Measurements from ENCODE around the gene DGKZ.

DNA sequence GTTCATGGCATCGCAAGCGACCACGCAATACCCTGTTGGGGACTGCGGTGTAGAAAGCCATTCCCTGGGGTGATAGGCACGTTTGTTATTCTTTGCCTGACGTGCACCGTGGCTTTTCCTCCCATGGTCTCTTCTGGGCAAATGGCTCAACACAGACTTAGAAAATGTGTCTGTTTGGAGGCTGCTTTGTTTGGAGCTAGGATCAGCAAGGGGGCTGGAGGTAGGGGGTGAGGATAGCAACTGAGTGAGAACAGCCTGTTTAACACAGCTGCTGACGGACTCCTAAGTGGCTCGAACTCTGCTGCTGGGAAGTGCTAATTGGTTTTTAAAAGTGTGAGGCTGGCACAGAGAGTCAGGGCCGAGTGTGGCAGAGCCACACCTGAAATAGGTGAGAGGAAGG, 60.4 kb downstream of the DGKZ start:
- TF ChIP-seq, protein P1, sequence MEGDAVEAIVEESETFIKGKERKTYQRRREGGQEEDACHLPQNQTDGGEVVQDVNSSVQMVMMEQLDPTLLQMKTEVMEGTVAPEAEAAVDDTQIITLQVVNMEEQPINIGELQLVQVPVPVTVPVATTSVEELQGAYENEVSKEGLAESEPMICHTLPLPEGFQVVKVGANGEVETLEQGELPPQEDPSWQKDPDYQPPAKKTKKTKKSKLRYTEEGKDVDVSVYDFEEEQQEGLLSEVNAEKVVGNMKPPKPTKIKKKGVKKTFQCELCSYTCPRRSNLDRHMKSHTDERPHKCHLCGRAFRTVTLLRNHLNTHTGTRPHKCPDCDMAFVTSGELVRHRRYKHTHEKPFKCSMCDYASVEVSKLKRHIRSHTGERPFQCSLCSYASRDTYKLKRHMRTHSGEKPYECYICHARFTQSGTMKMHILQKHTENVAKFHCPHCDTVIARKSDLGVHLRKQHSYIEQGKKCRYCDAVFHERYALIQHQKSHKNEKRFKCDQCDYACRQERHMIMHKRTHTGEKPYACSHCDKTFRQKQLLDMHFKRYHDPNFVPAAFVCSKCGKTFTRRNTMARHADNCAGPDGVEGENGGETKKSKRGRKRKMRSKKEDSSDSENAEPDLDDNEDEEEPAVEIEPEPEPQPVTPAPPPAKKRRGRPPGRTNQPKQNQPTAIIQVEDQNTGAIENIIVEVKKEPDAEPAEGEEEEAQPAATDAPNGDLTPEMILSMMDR (conservative IDR thresholded peaks at IDR 0.05; ENCODE audit: low read depth in 2 of 2): no peak
- TF ChIP-seq EZH2 (IDR thresholded peaks at IDR 0.05; ENCODE audit: low read depth, unreplicated experiment): no peak
- TF ChIP-seq EZH2phosphoT487 (IDR thresholded peaks at IDR 0.05; ENCODE audit: unreplicated experiment): no peak
- no peak for TF ChIP-seq CREB1 (CRISPR knock-in tag; IDR thresholded peaks at IDR 0.05; ENCODE audit: low read depth)
- TF ChIP-seq POLR2AphosphoS5 (IDR thresholded peaks at IDR 0.05; ENCODE audit: low read depth): no peak
- TF ChIP-seq, protein P2, sequence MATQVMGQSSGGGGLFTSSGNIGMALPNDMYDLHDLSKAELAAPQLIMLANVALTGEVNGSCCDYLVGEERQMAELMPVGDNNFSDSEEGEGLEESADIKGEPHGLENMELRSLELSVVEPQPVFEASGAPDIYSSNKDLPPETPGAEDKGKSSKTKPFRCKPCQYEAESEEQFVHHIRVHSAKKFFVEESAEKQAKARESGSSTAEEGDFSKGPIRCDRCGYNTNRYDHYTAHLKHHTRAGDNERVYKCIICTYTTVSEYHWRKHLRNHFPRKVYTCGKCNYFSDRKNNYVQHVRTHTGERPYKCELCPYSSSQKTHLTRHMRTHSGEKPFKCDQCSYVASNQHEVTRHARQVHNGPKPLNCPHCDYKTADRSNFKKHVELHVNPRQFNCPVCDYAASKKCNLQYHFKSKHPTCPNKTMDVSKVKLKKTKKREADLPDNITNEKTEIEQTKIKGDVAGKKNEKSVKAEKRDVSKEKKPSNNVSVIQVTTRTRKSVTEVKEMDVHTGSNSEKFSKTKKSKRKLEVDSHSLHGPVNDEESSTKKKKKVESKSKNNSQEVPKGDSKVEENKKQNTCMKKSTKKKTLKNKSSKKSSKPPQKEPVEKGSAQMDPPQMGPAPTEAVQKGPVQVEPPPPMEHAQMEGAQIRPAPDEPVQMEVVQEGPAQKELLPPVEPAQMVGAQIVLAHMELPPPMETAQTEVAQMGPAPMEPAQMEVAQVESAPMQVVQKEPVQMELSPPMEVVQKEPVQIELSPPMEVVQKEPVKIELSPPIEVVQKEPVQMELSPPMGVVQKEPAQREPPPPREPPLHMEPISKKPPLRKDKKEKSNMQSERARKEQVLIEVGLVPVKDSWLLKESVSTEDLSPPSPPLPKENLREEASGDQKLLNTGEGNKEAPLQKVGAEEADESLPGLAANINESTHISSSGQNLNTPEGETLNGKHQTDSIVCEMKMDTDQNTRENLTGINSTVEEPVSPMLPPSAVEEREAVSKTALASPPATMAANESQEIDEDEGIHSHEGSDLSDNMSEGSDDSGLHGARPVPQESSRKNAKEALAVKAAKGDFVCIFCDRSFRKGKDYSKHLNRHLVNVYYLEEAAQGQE (IDR thresholded peaks at IDR 0.05; ENCODE audit: unreplicated experiment): no peak
- no peak for TF ChIP-seq JUNB (IDR thresholded peaks at IDR 0.05; ENCODE audit: unreplicated experiment)
- no peak for TF ChIP-seq NANOG (IDR thresholded peaks at IDR 0.05; ENCODE audit: borderline replicate concordance)
- TF ChIP-seq, protein P3, sequence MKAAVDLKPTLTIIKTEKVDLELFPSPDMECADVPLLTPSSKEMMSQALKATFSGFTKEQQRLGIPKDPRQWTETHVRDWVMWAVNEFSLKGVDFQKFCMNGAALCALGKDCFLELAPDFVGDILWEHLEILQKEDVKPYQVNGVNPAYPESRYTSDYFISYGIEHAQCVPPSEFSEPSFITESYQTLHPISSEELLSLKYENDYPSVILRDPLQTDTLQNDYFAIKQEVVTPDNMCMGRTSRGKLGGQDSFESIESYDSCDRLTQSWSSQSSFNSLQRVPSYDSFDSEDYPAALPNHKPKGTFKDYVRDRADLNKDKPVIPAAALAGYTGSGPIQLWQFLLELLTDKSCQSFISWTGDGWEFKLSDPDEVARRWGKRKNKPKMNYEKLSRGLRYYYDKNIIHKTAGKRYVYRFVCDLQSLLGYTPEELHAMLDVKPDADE (IDR thresholded peaks at IDR 0.05): no peak
- no peak for TF ChIP-seq ZNF331 (CRISPR knock-in tag; IDR thresholded peaks at IDR 0.05; ENCODE audit: low read depth)
- TF ChIP-seq, protein P4, sequence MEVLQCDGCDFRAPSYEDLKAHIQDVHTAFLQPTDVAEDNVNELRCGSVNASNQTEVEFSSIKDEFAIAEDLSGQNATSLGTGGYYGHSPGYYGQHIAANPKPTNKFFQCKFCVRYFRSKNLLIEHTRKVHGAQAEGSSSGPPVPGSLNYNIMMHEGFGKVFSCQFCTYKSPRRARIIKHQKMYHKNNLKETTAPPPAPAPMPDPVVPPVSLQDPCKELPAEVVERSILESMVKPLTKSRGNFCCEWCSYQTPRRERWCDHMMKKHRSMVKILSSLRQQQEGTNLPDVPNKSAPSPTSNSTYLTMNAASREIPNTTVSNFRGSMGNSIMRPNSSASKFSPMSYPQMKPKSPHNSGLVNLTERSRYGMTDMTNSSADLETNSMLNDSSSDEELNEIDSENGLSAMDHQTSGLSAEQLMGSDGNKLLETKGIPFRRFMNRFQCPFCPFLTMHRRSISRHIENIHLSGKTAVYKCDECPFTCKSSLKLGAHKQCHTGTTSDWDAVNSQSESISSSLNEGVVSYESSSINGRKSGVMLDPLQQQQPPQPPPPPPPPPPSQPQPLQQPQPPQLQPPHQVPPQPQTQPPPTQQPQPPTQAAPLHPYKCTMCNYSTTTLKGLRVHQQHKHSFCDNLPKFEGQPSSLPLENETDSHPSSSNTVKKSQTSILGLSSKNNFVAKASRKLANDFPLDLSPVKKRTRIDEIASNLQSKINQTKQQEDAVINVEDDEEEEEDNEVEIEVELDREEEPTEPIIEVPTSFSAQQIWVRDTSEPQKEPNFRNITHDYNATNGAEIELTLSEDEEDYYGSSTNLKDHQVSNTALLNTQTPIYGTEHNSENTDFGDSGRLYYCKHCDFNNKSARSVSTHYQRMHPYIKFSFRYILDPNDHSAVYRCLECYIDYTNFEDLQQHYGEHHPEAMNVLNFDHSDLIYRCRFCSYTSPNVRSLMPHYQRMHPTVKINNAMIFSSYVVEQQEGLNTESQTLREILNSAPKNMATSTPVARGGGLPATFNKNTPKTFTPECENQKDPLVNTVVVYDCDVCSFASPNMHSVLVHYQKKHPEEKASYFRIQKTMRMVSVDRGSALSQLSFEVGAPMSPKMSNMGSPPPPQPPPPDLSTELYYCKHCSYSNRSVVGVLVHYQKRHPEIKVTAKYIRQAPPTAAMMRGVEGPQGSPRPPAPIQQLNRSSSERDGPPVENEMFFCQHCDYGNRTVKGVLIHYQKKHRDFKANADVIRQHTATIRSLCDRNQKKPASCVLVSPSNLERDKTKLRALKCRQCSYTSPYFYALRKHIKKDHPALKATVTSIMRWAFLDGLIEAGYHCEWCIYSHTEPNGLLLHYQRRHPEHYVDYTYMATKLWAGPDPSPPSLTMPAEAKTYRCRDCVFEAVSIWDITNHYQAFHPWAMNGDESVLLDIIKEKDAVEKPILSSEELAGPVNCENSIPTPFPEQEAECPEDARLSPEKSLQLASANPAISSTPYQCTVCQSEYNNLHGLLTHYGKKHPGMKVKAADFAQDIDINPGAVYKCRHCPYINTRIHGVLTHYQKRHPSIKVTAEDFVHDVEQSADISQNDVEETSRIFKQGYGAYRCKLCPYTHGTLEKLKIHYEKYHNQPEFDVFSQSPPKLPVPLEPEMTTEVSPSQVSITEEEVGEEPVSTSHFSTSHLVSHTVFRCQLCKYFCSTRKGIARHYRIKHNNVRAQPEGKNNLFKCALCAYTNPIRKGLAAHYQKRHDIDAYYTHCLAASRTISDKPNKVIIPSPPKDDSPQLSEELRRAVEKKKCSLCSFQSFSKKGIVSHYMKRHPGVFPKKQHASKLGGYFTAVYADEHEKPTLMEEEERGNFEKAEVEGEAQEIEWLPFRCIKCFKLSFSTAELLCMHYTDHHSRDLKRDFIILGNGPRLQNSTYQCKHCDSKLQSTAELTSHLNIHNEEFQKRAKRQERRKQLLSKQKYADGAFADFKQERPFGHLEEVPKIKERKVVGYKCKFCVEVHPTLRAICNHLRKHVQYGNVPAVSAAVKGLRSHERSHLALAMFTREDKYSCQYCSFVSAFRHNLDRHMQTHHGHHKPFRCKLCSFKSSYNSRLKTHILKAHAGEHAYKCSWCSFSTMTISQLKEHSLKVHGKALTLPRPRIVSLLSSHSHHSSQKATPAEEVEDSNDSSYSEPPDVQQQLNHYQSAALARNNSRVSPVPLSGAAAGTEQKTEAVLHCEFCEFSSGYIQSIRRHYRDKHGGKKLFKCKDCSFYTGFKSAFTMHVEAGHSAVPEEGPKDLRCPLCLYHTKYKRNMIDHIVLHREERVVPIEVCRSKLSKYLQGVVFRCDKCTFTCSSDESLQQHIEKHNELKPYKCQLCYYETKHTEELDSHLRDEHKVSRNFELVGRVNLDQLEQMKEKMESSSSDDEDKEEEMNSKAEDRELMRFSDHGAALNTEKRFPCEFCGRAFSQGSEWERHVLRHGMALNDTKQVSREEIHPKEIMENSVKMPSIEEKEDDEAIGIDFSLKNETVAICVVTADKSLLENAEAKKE (CRISPR knock-in tag; IDR thresholded peaks at IDR 0.05): no peak
- no peak for TF ChIP-seq ZNF114 (CRISPR knock-in tag; IDR thresholded peaks at IDR 0.05)

All from GM23338 (cell line).